ENCODE data around the gene SMARCAL1. TPM values are rescaled to one million over a fixed set of nuclear protein-coding genes. Genes with fewer than 3 reads are reported as not detected.

SMARCAL1 gene
- total and polyA plus RNA-seq, 9 donors: 9.0 to 22.7 (median 20.3) TPM

GRCh38 chr2:216413882-216414281, 1.6 kb downstream of the SMARCAL1 start:
- Histone ChIP-seq H3K27ac (ENCODE audit: low read length) (no peak overlapping the region), H3K9me3 (replicated peaks; ENCODE audit: control insufficient read depth, low read depth, low read length) (no peaks in the 10 kb centered on the region), H3K4me1 (ENCODE audit: control insufficient read depth, insufficient read depth, low read length) (peaks cover 13% of the 10 kb centered on the region), H3K36me3 (ENCODE audit: control insufficient read depth, insufficient read depth, low read length) (peaks cover 34% of the 10 kb centered on the region), H3K27me3 (ENCODE audit: control insufficient read depth, insufficient read depth, low read length) (no peaks in the 10 kb centered on the region), H3K4me3 (ENCODE audit: low read length) (no peak overlapping the region)
- DNase-seq: no peak
- WGBS (ENCODE audit: insufficient coverage): no CpG with 5 or more reads among the region's 5 CpGs

GRCh38 chr2:216414772-216415319, 2.6 kb downstream of the SMARCAL1 start:
- H3K27ac ChIP-seq (ENCODE audit: low read length): no peak overlapping the region
- WGBS (ENCODE audit: insufficient coverage): 68% methylated on average over 2 of the region's 3 CpGs
- no peaks in the 10 kb centered on the region for H3K9me3 ChIP-seq (replicated peaks; ENCODE audit: control insufficient read depth, low read depth, low read length)
- H3K27me3 ChIP-seq (ENCODE audit: control insufficient read depth, insufficient read depth, low read length): no peaks in the 10 kb centered on the region
- peaks cover 13% of the 10 kb centered on the region for H3K4me1 ChIP-seq (ENCODE audit: control insufficient read depth, insufficient read depth, low read length)
- peaks cover 40% of the 10 kb centered on the region for H3K36me3 ChIP-seq (ENCODE audit: control insufficient read depth, insufficient read depth, low read length)
- DNase-seq: no peak
- no peak overlapping the region for H3K4me3 ChIP-seq (ENCODE audit: low read length)

- DNase-seq: peak; percentile 91
- no peaks in the 10 kb centered on the region for H3K27me3 ChIP-seq (ENCODE audit: control insufficient read depth, insufficient read depth, low read length)
Observed at GRCh38 chr2:216415541-216415940, 3.3 kb downstream of the SMARCAL1 start.

GRCh38 chr2:216416571-216417307, 4.5 kb downstream of the SMARCAL1 start:
- DNase-seq: no peak
- peaks cover 13% of the 10 kb centered on the region for H3K4me1 ChIP-seq (ENCODE audit: control insufficient read depth, insufficient read depth, low read length)
- no peaks in the 10 kb centered on the region for H3K9me3 ChIP-seq (replicated peaks; ENCODE audit: control insufficient read depth, low read depth, low read length)
- peaks cover 56% of the 10 kb centered on the region for H3K36me3 ChIP-seq (ENCODE audit: control insufficient read depth, insufficient read depth, low read length)
- no peak overlapping the region for H3K4me3 ChIP-seq (ENCODE audit: low read length)
- no peaks in the 10 kb centered on the region for H3K27me3 ChIP-seq (ENCODE audit: control insufficient read depth, insufficient read depth, low read length)
- WGBS (ENCODE audit: insufficient coverage): 93% methylated on average over 3 of the region's 6 CpGs
- H3K27ac ChIP-seq (ENCODE audit: low read length): no peak overlapping the region

More at GRCh38 chr2:216415541-216415940, 3.3 kb downstream of the SMARCAL1 start:
- Histone ChIP-seq H3K4me3 (ENCODE audit: low read length) (no peak overlapping the region), H3K27ac (ENCODE audit: low read length) (peak overlapping the region; percentile 32), H3K4me1 (ENCODE audit: control insufficient read depth, insufficient read depth, low read length) (peaks cover 13% of the 10 kb centered on the region), H3K9me3 (replicated peaks; ENCODE audit: control insufficient read depth, low read depth, low read length) (no peaks in the 10 kb centered on the region), H3K36me3 (ENCODE audit: control insufficient read depth, insufficient read depth, low read length) (peaks cover 45% of the 10 kb centered on the region)
- 33% methylated on average over 1 of the region's 3 CpGs for WGBS (ENCODE audit: insufficient coverage)

- H3K4me1 ChIP-seq (ENCODE audit: control insufficient read depth, insufficient read depth, low read length): peaks cover 9% of the 10 kb centered on the region
- DNase-seq: peak; percentile 78
- no peaks in the 10 kb centered on the region for H3K9me3 ChIP-seq (replicated peaks; ENCODE audit: control insufficient read depth, low read depth, low read length)
- no peaks in the 10 kb centered on the region for H3K27me3 ChIP-seq (ENCODE audit: control insufficient read depth, insufficient read depth, low read length)
- peaks cover 75% of the 10 kb centered on the region for H3K36me3 ChIP-seq (ENCODE audit: control insufficient read depth, insufficient read depth, low read length)
- no peak overlapping the region for H3K4me3 ChIP-seq (ENCODE audit: low read length)
- no peak overlapping the region for H3K27ac ChIP-seq (ENCODE audit: low read length)
- no CpG with 5 or more reads among the region's 1 CpG for WGBS (ENCODE audit: insufficient coverage)
Observed at GRCh38 chr2:216418981-216419380, 6.7 kb downstream of the SMARCAL1 start.

GRCh38 chr2:216420367-216421101, 8.2 kb downstream of the SMARCAL1 start:
- H3K9me3 ChIP-seq (replicated peaks; ENCODE audit: control insufficient read depth, low read depth, low read length): peaks cover 6% of the 10 kb centered on the region
- H3K27ac ChIP-seq (ENCODE audit: low read length): no peak overlapping the region
- DNase-seq: peak; percentile 77
- H3K36me3 ChIP-seq (ENCODE audit: control insufficient read depth, insufficient read depth, low read length): peaks cover 81% of the 10 kb centered on the region
- peaks cover 11% of the 10 kb centered on the region for H3K4me1 ChIP-seq (ENCODE audit: control insufficient read depth, insufficient read depth, low read length)
- WGBS (ENCODE audit: insufficient coverage): 53% methylated on average over 4 of the region's 9 CpGs
- H3K27me3 ChIP-seq (ENCODE audit: control insufficient read depth, insufficient read depth, low read length): no peaks in the 10 kb centered on the region
- H3K4me3 ChIP-seq (ENCODE audit: low read length): no peak overlapping the region

GRCh38 chr2:216423071-216423470, 10.8 kb downstream of the SMARCAL1 start:
- H3K27me3 ChIP-seq (ENCODE audit: control insufficient read depth, insufficient read depth, low read length): no peaks in the 10 kb centered on the region
- no peak overlapping the region for H3K4me3 ChIP-seq (ENCODE audit: low read length)
- DNase-seq: no peak
- H3K9me3 ChIP-seq (replicated peaks; ENCODE audit: control insufficient read depth, low read depth, low read length): peaks cover 7% of the 10 kb centered on the region
- H3K4me1 ChIP-seq (ENCODE audit: control insufficient read depth, insufficient read depth, low read length): peaks cover 6% of the 10 kb centered on the region
- WGBS (ENCODE audit: insufficient coverage): 100% methylated on average over 2 of the region's 2 CpGs
- no peak overlapping the region for H3K27ac ChIP-seq (ENCODE audit: low read length)
- H3K36me3 ChIP-seq (ENCODE audit: control insufficient read depth, insufficient read depth, low read length): peaks cover 68% of the 10 kb centered on the region

- no peaks in the 10 kb centered on the region for H3K27me3 ChIP-seq (ENCODE audit: control insufficient read depth, insufficient read depth, low read length)
- H3K4me1 ChIP-seq (ENCODE audit: control insufficient read depth, insufficient read depth, low read length): peaks cover 9% of the 10 kb centered on the region
- H3K4me3 ChIP-seq (ENCODE audit: low read length): no peak overlapping the region
- H3K36me3 ChIP-seq (ENCODE audit: control insufficient read depth, insufficient read depth, low read length): peaks cover 78% of the 10 kb centered on the region
- WGBS (ENCODE audit: insufficient coverage): no CpG with 5 or more reads among the region's 1 CpG
- H3K9me3 ChIP-seq (replicated peaks; ENCODE audit: control insufficient read depth, low read depth, low read length): peaks cover 7% of the 10 kb centered on the region
- DNase-seq: no peak
- H3K27ac ChIP-seq (ENCODE audit: low read length): no peak overlapping the region
Observed at GRCh38 chr2:216424274-216424673, 12.0 kb downstream of the SMARCAL1 start.

- peaks cover 9% of the 10 kb centered on the region for H3K4me1 ChIP-seq (ENCODE audit: control insufficient read depth, insufficient read depth, low read length)
- peaks cover 79% of the 10 kb centered on the region for H3K36me3 ChIP-seq (ENCODE audit: control insufficient read depth, insufficient read depth, low read length)
- no peak overlapping the region for H3K4me3 ChIP-seq (ENCODE audit: low read length)
- peaks cover 7% of the 10 kb centered on the region for H3K9me3 ChIP-seq (replicated peaks; ENCODE audit: control insufficient read depth, low read depth, low read length)
- WGBS (ENCODE audit: insufficient coverage): 92% methylated on average over 8 of the region's 14 CpGs
- peak; percentile 34 for DNase-seq
- H3K27me3 ChIP-seq (ENCODE audit: control insufficient read depth, insufficient read depth, low read length): no peaks in the 10 kb centered on the region
- H3K27ac ChIP-seq (ENCODE audit: low read length): no peak overlapping the region
Observed at GRCh38 chr2:216425008-216425787, 12.9 kb downstream of the SMARCAL1 start.
